NOMO-1 treated with dmso at 0.1 percent for 144 hours (cell line): ENCODE data around the gene CALR.
"Not testable (repeated sequence)": the region's sequence is repeated elsewhere in the genome, so short reads cannot be mapped to it uniquely, and the experiment has no call there.

Experiments used
- DNase-seq: peaks from one replicate; lab custom pipeline; 2025; ENCODE audit not compliant: unreplicated experiment; lab: John Stamatoyannopoulos, UW

The CALR gene

DNA sequence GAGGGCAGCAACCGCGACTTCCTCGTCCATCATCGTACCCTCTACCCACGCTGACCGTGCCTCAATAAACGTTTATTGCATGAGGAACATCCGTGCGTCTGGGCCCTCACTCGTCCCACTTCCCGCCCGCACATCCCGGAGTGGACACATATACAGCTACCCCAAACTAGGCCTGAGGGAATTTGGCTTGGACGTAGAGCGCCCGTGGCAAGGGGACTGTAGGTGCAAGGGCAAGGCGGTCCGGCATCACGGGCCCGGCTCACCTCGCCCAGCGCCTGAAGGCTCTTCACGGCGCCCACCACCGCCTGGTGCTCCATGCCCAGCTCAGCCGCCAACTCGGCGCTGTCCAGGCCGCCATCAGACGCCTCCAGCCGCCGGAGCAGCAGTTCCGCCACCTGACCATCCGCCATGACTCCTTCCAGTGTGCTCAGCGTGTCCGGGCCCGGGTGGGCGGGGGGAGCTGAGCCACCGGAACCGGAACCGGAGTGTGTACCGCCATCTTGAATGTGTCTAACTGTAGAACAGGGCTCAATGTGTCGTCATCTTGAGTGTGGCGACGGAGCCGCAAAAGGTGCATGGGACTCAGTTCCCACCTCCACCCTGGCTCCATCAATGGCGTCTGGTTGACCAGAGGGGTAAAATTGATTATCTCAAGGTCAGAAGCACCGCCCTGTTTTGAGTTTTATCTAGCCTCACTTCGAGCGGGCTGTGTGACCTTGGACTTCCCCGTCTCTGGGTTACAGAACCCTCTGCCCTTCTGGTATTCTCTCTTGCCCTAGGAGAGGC lies 4.9 kb upstream of the CALR start, which contains the start of gene FARSA:
Gene FARSA (minus strand): TSS at position 425 of the 786 bp plus-strand sequence. CDS start 15 bp downstream, at position 410.
- DNase-seq, result peak; percentile 88

GRCh38 chr19:12935071-12935470 lies 3.3 kb upstream of the CALR start:
- no peak for DNase-seq

- no peak for DNase-seq
Measured at GRCh38 chr19:12936582-12936981, 1.8 kb upstream of the CALR start.

DNA sequence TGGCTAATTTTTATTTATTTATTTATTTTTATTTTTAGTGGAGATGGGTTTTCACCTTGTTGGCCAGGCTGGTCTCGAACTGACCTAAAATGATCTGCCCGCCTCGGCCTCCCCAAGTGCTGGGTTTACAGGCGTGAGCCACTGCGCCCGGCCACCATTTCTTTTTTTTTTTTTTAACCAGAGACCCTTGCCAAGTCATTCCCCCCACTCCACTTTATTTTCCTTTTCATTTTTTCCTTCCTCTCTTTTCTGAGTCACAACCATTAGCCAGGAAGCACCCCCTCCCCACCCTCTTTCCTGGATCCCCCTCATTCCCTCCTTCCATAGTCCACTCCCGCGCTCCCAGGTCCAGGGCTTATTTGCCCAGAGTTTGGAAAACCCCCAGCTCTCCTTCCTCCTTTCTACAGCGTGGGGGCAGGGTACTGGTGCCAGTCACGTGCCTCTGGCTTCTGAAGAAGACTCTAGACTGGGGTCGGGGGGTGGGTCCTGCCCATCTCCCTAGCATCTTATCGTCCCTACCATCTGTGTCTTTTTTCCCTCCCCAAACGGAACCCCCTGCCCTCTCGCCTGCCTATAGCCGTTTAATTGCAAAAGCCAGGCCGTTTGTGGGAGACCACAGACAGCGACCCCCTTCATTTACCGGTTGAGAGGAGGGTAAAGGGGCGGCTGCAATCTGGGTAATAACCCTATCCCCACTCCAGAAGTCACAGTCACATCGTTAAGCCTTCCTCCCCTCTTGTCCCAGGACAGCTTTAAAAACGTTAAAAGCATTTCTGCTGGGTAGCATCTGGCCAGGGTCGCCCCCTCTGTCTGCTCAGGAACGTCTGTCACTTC lies 1.1 kb upstream of the CALR start:
- DNase-seq, result peak; percentile 83

DNA sequence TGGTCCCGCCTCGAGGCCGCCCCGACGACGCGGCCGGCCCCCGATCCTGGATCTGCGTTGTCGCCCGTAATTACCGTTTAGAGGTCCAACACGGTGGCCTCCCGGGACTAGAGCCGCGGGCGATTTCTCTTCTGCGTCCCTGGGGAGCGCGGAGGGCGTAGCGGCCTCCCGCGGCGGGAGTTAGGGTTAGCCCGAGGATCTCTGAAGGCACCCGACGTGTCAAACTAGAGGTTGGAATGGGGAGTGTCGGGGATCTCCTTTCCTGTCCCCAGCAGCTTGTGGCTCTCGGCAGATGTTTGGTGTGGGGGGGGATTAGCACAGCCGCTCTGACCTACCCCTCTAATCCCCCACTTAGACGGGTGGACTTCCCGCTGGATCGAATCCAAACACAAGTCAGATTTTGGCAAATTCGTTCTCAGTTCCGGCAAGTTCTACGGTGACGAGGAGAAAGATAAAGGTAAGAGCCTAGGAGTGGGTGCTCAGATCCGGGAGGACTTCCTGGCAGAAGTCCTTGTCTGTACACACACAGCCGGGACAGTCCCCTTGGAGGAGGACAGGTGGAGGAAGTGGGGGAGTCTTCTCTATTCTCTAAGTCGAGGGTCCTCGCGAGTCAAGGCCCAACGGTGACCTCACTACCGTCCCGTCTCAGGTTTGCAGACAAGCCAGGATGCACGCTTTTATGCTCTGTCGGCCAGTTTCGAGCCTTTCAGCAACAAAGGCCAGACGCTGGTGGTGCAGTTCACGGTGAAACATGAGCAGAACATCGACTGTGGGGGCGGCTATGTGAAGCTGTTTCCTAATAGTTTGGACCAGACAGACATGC lies 581 bp downstream of the CALR start:
- no peak for DNase-seq

GRCh38 chr19:12939975-12940423 lies 1.6 kb downstream of the CALR start:
- no peak for DNase-seq

GRCh38 chr19:12940897-12941296 lies 2.5 kb downstream of the CALR start:
- DNase-seq, result no peak

- no peak for DNase-seq
Measured at GRCh38 chr19:12943437-12944044, 5.1 kb downstream of the CALR start.

DNA sequence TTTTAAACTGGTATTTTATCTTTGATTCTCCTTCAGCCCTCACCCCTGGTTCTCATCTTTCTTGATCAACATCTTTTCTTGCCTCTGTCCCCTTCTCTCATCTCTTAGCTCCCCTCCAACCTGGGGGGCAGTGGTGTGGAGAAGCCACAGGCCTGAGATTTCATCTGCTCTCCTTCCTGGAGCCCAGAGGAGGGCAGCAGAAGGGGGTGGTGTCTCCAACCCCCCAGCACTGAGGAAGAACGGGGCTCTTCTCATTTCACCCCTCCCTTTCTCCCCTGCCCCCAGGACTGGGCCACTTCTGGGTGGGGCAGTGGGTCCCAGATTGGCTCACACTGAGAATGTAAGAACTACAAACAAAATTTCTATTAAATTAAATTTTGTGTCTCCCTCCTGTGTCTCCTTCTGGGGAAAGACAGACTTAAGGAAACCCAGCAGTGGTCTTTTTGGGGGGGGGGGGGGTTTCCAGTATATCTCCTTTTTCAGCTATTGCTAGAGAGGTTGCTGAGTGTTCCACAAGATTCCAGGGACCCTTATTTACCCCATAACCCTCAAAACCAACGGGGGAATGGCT lies 5.8 kb downstream of the CALR start:
- no peak for DNase-seq

DNA sequence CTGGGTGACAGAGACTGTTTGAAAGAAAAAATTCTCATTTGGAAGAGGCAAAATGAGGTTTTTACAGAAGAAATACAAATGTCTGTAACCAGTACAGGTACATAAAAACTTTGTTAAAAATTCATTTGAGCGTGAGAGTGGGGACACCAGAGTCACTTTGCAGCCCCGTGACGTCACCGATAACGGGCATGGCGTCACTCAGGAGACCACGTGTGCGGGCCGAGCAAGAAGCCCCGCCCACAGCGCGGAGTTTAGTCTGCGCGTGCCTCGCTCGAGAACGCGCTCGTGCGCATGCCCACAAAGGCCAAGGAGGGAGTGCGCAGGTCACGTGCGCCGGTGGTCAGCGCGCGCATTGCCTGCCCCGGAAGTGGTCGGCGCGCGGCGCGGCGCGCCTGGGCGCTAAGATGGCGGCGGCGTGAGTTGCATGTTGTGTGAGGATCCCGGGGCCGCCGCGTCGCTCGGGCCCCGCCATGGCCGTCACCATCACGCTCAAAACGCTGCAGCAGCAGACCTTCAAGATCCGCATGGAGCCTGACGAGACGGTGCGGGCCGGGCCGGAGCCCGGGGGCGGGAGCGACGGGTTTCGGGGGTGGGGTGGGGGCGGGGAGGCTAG lies 7.2 kb downstream of the CALR start, which contains the start of gene RAD23A:
Gene RAD23A (plus strand): TSS at position 384 of the 613 bp plus-strand sequence. CDS start 87 bp downstream, at position 471.
- peak; percentile 94 for DNase-seq

DNA sequence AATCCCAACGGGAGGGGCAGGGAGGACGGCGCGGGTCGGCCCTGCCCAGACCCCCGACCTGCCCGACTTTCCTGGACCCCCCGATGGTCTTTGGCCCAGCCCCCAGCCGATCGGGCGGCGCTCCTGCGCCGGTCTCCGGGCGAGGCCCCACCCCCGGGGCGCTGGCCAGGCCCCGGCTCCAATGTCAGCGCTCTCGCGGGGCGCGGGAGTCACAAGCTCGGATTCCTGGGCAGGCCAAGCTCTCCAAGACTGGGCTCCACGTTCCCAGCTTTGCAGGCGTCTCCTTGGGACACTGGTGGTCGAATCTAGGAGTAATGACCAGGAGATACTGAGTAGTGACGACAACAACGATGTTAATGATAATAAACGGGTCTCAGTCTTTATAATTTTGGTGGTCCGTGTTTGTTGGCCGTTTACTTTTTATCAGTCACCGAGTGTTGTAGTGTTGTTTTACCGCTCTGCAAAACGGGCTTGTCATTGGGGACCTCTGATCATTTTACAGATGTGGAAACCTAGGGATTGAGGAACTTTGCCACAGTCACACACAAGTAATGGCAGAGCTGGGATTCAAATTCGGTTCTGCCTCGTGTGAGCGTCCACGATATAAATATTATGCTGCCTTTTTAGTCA lies 7.8 kb downstream of the CALR start:
- no peak for DNase-seq

DNA sequence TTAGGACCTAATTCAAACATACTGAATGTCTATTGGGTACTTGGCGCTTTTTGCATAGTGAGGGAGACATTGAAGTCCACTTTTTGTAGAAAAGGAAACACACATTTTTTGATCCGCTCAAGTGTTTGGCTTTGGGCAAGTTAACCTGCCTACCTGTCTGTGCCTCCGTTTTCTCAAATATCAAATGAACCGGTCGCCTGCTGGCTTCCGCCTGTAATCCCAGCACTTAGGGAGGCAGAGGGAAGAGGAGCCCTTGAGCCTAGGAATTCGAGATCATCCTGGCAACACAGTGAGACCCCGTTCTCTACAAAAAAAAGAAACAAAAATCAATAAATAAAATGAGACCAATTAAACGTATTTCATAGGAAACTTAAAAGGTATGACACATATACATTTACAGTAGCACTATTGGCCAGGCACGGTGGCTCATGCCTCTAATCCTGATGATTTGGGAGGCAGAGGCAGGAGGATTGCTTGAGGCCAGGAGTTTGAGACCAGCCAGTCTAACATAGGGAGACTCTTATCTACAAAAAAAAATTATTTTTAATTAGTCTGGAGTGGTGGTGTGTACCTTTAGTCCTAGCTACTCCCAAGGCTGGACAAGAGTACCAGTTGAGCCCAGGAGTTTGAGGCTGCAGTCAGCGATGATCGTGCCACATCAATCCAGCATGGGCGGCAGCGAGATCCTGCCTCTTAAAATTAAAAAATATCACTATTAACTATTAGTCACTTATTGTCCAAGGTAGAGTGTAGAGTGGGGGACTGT lies 8.5 kb downstream of the CALR start:
- DNase-seq, result no peak

- no peak for DNase-seq
Measured at GRCh38 chr19:12947702-12948611, 9.5 kb downstream of the CALR start.

DNA sequence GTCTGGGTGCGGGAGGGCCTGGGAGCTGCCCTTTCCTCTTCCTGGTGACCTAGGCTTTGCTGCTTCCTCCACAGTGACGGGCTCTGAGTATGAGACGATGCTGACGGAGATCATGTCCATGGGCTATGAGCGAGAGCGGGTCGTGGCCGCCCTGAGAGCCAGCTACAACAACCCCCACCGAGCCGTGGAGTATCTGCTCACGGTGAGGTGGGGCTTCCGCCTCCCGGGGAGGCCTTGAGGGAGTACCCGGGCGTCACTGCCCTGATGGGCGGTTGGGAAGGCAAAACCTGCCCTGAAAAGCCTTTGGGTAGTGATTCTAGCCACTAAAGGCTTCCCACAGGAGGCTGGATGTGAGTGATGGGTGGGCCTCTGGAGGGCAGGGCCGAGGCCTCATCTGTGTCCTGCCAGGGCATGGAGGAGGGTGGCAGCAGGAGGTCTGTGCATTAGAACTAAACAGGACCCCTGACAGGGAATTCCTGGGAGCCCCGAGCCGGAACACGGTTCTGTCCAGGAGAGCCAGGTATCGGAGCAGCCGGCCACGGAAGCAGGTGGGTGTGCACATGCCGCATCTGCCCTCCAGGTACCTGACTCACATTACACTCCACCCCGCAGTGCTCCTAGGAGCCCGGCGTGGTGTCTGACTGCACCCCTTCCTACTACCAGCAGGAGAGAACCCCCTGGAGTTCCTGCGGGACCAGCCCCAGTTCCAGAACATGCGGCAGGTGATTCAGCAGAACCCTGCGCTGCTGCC lies 10.4 kb downstream of the CALR start:
- no peak for DNase-seq

- DNase-seq, result no peak
Measured at GRCh38 chr19:12949363-12950283, 11.2 kb downstream of the CALR start.

DNA sequence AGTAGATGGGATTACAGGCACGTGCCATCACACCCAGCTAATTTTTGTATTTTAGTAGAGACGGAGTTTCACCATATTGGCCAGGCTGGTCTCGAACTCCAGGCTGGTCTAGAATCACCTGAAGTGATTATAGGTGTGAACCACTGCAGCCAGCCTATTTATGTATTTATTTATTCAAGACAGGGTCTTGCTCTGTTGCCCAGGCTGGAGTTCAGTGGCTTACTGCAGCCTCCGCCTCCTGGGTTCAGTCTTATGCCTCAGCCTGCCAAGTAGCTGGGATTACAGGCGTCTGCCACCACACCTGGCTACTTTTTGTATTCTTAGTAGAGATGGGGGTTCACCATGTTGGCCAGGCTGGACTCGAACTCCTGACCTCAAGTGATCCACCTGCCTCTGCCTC lies 13.6 kb downstream of the CALR start:
- not testable (repeated sequence) for DNase-seq
